ENCODE data around the gene KRT77. TPM values are rescaled to one million over a fixed set of nuclear protein-coding genes. Genes with fewer than 3 reads are reported as not detected.

Gene KRT77
- total RNA-seq, 1 donor = not detected

DNA sequence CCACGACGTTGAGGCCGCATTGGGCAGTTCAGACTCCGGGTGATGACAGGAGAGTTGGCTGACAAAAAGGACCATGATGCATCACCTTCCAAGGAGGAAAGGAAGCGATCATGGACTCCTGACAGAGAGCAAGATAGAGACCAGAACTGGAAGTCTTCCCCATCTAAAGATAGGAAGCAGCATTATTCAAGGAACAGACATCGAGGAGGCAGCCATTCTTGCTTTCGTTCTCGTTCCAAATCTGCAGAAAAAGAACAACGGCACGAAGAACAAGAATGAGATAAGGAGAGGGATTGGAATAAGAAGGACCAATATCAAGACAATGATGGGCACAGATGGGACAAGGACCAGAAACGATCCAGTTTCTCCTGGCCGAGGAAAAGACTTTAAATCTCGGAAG is 27.1 kb upstream of the KRT77 start:
- Histone ChIP-seq H3K27me3 (ENCODE audit: insufficient read depth, low read length) (peaks cover 18% of the 10 kb centered on the region), H3K79me2 (ENCODE audit: insufficient read depth, low read length) (no peaks in the 10 kb centered on the region), H3K4me3 (ENCODE audit: insufficient read depth, low read length) (no peak overlapping the region), H3K27ac (ENCODE audit: low read depth, low read length) (no peak overlapping the region), H3K4me1 (ENCODE audit: insufficient read depth, low read length) (no peaks in the 10 kb centered on the region), H2AFZ (ENCODE audit: low read length) (no peak overlapping the region), H4K20me1 (ENCODE audit: insufficient read depth, low read length) (peaks cover 3% of the 10 kb centered on the region), H3K4me2 (ENCODE audit: insufficient read depth, low read length) (no peak overlapping the region), H3K9me3 (ENCODE audit: low read depth, low read length) (no peaks in the 10 kb centered on the region), H3K36me3 (ENCODE audit: insufficient read depth, low read length) (no peaks in the 10 kb centered on the region)
- no peak for DNase-seq (ENCODE audit: insufficient read length, low spot score, missing footprints)
- TF ChIP-seq, protein P1, sequence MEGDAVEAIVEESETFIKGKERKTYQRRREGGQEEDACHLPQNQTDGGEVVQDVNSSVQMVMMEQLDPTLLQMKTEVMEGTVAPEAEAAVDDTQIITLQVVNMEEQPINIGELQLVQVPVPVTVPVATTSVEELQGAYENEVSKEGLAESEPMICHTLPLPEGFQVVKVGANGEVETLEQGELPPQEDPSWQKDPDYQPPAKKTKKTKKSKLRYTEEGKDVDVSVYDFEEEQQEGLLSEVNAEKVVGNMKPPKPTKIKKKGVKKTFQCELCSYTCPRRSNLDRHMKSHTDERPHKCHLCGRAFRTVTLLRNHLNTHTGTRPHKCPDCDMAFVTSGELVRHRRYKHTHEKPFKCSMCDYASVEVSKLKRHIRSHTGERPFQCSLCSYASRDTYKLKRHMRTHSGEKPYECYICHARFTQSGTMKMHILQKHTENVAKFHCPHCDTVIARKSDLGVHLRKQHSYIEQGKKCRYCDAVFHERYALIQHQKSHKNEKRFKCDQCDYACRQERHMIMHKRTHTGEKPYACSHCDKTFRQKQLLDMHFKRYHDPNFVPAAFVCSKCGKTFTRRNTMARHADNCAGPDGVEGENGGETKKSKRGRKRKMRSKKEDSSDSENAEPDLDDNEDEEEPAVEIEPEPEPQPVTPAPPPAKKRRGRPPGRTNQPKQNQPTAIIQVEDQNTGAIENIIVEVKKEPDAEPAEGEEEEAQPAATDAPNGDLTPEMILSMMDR (IDR thresholded peaks at IDR 0.05; ENCODE audit: extremely low read depth, low read depth, low read length) = no peak

DNA sequence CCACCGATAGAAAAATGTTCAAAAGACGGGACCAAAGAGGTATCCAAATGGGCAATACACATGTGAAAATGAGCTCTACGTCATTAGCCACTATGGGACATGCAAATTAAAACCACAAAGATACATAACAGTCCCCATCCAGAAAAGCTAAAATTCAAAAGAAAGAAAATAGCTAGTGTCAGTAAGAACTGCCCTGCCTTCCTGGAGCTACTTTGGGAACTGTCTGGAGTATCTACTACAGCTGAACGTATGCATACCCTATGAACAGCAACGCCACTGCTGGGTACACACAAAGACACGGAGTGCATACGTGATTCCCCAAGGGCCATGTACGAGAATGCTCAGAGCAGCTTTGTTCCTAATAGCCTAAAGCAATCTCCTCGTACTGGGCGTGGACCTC is 25.8 kb upstream of the KRT77 start:
- H3K36me3 ChIP-seq (ENCODE audit: insufficient read depth, low read length) = no peaks in the 10 kb centered on the region
- no peaks in the 10 kb centered on the region for H3K79me2 ChIP-seq (ENCODE audit: insufficient read depth, low read length)
- H2AFZ ChIP-seq (ENCODE audit: low read length) = no peak overlapping the region
- no peak overlapping the region for H3K4me2 ChIP-seq (ENCODE audit: insufficient read depth, low read length)
- H4K20me1 ChIP-seq (ENCODE audit: insufficient read depth, low read length) = peaks cover 3% of the 10 kb centered on the region
- no peak overlapping the region for H3K27ac ChIP-seq (ENCODE audit: low read depth, low read length)
- TF ChIP-seq, protein P1 (IDR thresholded peaks at IDR 0.05; ENCODE audit: extremely low read depth, low read depth, low read length) = no peak
- H3K9me3 ChIP-seq (ENCODE audit: low read depth, low read length) = no peaks in the 10 kb centered on the region
- no peaks in the 10 kb centered on the region for H3K4me1 ChIP-seq (ENCODE audit: insufficient read depth, low read length)
- no peak overlapping the region for H3K4me3 ChIP-seq (ENCODE audit: insufficient read depth, low read length)
- H3K27me3 ChIP-seq (ENCODE audit: insufficient read depth, low read length) = peaks cover 18% of the 10 kb centered on the region
- DNase-seq (ENCODE audit: insufficient read length, low spot score, missing footprints) = no peak

DNA sequence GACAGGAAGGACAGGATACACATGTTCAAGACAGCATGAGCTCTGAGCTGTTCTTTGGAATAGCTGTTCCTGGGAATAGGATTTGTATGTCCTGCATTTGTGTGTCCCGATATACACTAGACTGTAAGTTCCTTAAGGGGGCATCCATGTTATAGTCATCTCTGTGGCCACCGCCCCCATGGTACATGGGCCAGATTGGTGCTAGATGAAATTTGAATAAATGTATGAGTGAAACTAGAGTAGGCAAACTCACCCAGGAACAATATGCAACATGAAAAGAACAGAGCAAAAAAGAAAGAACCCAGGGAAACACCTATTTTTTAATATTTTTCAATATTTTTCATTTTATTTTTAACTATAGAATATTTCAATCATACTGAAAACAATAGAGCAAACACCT is 25.1 kb upstream of the KRT77 start:
- no peak overlapping the region for H3K4me3 ChIP-seq (ENCODE audit: insufficient read depth, low read length)
- no peaks in the 10 kb centered on the region for H3K4me1 ChIP-seq (ENCODE audit: insufficient read depth, low read length)
- peaks cover 3% of the 10 kb centered on the region for H4K20me1 ChIP-seq (ENCODE audit: insufficient read depth, low read length)
- H2AFZ ChIP-seq (ENCODE audit: low read length) = no peak overlapping the region
- H3K79me2 ChIP-seq (ENCODE audit: insufficient read depth, low read length) = no peaks in the 10 kb centered on the region
- TF ChIP-seq, protein P1 (IDR thresholded peaks at IDR 0.05; ENCODE audit: extremely low read depth, low read depth, low read length) = no peak
- H3K9me3 ChIP-seq (ENCODE audit: low read depth, low read length) = no peaks in the 10 kb centered on the region
- peaks cover 18% of the 10 kb centered on the region for H3K27me3 ChIP-seq (ENCODE audit: insufficient read depth, low read length)
- H3K36me3 ChIP-seq (ENCODE audit: insufficient read depth, low read length) = no peaks in the 10 kb centered on the region
- DNase-seq (ENCODE audit: insufficient read length, low spot score, missing footprints) = no peak
- no peak overlapping the region for H3K4me2 ChIP-seq (ENCODE audit: insufficient read depth, low read length)
- H3K27ac ChIP-seq (ENCODE audit: low read depth, low read length) = no peak overlapping the region

DNA sequence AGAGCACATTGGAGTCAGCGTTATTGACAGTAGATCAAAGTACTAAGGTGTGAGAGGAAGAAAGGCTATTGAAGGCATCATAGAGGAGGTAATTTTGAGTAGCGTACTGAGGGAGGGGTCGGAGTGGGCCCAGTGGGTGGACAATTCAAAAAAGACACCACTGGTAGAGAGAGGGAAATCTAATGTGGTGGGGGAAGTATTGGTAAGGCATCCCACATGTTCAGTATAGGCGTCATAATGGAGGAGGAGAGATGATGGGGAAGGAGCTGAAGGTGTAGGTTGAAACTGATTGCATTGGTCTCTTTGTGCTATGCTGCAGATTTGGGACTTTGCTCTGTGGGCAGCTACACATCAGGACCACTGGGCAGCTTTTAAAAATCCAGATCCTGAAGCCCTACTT is 23.7 kb upstream of the KRT77 start:
- no peaks in the 10 kb centered on the region for H3K9me3 ChIP-seq (ENCODE audit: low read depth, low read length)
- DNase-seq (ENCODE audit: insufficient read length, low spot score, missing footprints) = no peak
- no peak overlapping the region for H2AFZ ChIP-seq (ENCODE audit: low read length)
- peaks cover 3% of the 10 kb centered on the region for H4K20me1 ChIP-seq (ENCODE audit: insufficient read depth, low read length)
- no peak overlapping the region for H3K27ac ChIP-seq (ENCODE audit: low read depth, low read length)
- no peaks in the 10 kb centered on the region for H3K79me2 ChIP-seq (ENCODE audit: insufficient read depth, low read length)
- H3K4me3 ChIP-seq (ENCODE audit: insufficient read depth, low read length) = no peak overlapping the region
- TF ChIP-seq, protein P1 (IDR thresholded peaks at IDR 0.05; ENCODE audit: extremely low read depth, low read depth, low read length) = no peak
- H3K27me3 ChIP-seq (ENCODE audit: insufficient read depth, low read length) = peaks cover 22% of the 10 kb centered on the region
- no peaks in the 10 kb centered on the region for H3K36me3 ChIP-seq (ENCODE audit: insufficient read depth, low read length)
- H3K4me1 ChIP-seq (ENCODE audit: insufficient read depth, low read length) = no peaks in the 10 kb centered on the region
- H3K4me2 ChIP-seq (ENCODE audit: insufficient read depth, low read length) = no peak overlapping the region

All from osteoblast (primary cell).